Stimulated activated CD4-positive, alpha-beta T cell treated with anti-CD3 and anti-CD28 coated beads, Interleukin-15, amount 100 ng/mL, for 24 hours (primary cell): ENCODE data around the gene ORC4.
A peak's percentile ranks its signal among the peaks of the same experiment; 100 is the strongest.

Source experiments
- DNase-seq: peaks from one replicate; pipeline ENCODE4 v3.0.0-alpha.2; 2020

The ORC4 gene

GRCh38 chr2:147925886-147926285, 94.7 kb downstream of the ORC4 start:
- no peak for DNase-seq

- no peak for DNase-seq
Measured at GRCh38 chr2:147924647-147925046, 95.9 kb downstream of the ORC4 start.

GRCh38 chr2:147923846-147924245, 96.7 kb downstream of the ORC4 start:
- DNase-seq = no peak

GRCh38 chr2:147917161-147917560, 103.4 kb downstream of the ORC4 start:
- DNase-seq = no peak

DNA sequence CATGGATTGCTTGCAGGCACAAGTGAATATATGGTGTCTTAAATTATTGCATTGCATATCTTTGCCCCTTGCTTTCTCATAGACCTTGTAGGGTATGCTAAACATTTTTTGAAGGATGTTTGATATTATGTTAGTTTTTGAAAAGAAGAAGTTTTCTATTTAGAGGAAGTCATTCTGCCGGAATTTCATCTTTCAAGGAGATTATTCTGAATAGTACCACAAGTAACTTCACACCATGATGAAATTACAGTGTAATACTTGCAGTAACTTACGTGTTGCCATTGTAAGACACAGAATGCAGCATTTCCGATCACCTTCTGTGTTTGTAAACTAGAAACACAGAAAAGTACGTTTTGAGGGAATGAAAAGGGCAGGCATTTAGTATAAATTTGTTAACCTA, 103.8 kb downstream of the ORC4 start:
- DNase-seq = no peak

DNA sequence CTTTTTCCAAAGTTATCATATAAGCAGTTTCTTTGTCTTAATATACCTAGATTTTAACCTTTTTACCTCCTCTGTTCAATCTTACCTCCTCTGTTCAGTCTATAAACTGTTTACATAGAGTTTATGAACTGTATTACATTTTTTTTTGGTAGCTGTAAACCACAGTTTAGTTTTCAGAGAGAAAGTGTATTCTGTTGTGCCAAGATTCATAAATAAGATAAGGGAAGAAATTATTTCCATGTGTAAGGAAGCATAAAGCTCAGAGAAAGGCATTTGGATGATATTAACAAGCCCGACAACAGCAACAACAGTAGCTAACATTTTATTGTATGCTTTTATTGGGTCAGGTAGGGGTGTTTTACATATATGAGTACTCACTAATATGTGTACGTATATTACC, 104.5 kb downstream of the ORC4 start:
- no peak for DNase-seq

DNA sequence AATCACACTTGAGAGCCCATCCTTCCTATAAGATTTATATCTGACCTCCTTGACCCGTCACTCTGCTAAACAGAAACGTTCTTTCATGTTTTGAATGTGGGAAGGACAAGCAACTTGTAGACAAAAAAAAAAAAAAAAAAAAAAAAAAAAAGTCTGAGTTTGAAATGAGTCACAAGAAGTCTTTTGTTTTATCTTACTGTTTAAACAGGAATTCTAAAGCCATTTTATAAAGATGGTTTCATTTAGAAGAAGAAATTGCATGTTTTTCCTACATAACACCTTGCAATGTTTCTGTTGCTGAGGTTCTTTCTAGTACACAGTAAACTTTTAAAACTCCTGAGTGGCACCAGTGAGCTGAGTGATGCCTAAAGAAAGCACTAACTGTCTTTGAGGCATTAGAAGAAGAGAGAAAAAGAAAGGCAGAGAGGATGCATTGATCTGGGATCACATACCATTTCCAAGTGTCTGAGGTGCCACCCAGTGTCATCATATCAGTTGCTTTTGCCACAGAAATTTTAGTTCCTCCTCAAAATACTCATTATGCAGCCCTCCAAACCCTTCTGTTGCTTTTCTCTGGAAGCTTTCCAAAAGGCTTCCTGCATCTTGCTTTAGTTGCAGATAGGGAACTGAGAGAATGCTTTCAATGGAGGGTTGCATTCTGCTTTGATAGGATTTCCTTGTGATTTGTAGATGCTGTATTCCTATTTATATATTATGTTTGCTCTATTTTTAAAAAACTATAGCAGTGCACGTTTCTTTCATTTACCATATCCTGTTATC, 106.6 kb downstream of the ORC4 start:
- no peak for DNase-seq

GRCh38 chr2:147910990-147911473, 109.5 kb downstream of the ORC4 start:
- DNase-seq = peak; percentile 25

GRCh38 chr2:147909178-147909577, 111.4 kb downstream of the ORC4 start:
- DNase-seq = no peak

DNA sequence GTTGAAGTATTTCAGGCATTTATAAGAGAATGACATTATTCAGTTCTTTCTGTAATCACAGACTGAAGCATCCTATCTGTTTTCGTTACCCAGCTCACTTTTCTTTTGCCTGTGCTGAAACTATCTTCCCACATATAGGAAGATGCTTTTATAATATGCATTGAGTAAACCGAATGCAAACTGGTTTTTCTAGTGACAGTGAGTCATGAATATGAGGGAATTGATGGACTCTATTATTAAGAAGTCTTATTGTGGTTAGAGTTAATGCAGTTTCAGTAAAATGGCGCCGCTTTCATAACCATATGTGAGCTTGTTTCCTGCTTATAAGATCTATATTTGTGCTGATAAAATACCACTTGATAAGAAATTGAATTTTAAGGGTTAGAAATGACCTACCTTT, 116.5 kb downstream of the ORC4 start:
- no peak for DNase-seq

DNA sequence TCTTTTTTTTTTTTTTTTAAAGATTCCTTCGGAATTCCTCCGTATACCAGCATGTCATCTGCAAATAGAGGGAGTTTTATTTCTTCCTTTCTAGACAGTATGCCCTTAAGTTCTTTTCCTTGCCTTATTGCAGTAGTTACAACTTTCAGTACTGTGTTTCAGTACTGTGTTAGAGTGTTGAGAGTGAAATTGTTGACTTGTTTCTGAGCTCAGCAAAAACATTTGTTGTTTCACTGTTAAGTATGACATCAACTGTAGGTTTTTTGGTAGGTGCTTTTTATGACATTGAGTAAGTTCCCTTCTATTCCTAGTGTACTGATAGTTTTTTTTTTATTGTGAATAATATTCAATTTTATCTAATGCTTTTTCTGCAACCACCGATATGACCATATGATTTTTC, 131.9 kb downstream of the ORC4 start:
- DNase-seq = no peak

GRCh38 chr2:147886136-147886535, 134.4 kb downstream of the ORC4 start:
- DNase-seq = no peak

- DNase-seq = no peak
Measured at GRCh38 chr2:147884830-147885229, 135.7 kb downstream of the ORC4 start.

DNA sequence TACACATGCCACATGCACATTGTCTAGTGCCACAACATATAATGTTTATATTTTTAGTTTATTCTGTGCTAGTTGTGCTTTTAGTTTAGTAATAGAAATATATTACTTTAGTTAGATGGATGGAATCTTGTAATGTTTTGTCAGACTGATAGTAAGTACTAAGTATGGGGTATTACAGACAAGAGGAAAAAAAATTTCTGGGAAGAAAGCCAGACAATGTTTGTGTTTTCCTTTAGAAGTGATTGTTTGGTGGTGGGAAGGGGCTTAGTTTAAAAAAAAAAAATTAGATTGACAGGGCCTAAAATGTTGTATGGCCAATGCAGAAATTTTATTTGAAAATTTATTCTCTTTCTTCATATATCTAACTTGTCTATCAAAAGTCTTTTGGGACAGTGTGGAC, 137.9 kb downstream of the ORC4 start:
- DNase-seq = no peak
